ENCODE results near the gene MB21D2. TPM values are rescaled to one million over a fixed set of nuclear protein-coding genes. Genes with fewer than 3 reads are reported as not detected.
"Not testable (repeated sequence)": the region's sequence is repeated elsewhere in the genome, so short reads cannot be mapped to it uniquely, and the experiment has no call there.

MB21D2 gene
- total RNA-seq, 2 experiments from 2014 or later: 4.3 to 5.3 TPM

GRCh38 chr3:192802957-192803899, 114.4 kb downstream of the MB21D2 start:
- Mint-ChIP-seq H3K27ac (no peak overlapping the region), H3K9me3 (no peaks in the 10 kb centered on the region), H3K27me3 (no peaks in the 10 kb centered on the region), H3K36me3 (no peaks in the 10 kb centered on the region), H3K4me1 (no peaks in the 10 kb centered on the region), H3K4me3 (no peak overlapping the region)
- ATAC-seq (ENCODE audit: low read depth): no peak
- no peak for DNase-seq
- POLR2A ChIA-PET: no interaction called here

GRCh38 chr3:192801985-192802384, 115.7 kb downstream of the MB21D2 start:
- H3K36me3 Mint-ChIP-seq: no peaks in the 10 kb centered on the region
- DNase-seq: no peak
- no peaks in the 10 kb centered on the region for H3K27me3 Mint-ChIP-seq
- no peak for ATAC-seq (ENCODE audit: low read depth)
- POLR2A ChIA-PET: no interaction called here
- no peak overlapping the region for H3K27ac Mint-ChIP-seq
- no peak overlapping the region for H3K4me3 Mint-ChIP-seq
- H3K9me3 Mint-ChIP-seq: no peaks in the 10 kb centered on the region
- no peaks in the 10 kb centered on the region for H3K4me1 Mint-ChIP-seq

DNA sequence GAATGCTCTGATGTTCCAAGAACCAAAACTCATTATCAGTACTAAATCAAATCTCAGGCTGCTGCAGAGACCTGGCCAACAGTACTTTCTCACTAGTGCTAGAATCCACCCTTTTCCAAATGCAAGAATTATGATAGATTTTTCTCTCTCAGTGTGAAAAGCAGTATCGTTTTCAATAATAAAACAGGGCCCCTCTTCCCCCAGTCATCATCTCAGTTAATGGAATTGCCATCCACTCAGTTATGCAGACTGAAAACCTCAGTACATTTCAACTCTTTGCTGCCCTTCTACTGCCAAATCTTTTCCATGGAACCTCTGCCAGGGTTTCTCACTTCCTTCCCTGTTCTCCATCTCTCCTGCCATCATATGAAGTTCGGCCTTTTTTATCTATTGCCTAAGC, 117.9 kb downstream of the MB21D2 start:
- DNase-seq: no peak
- no peaks in the 10 kb centered on the region for H3K27me3 Mint-ChIP-seq

DNA sequence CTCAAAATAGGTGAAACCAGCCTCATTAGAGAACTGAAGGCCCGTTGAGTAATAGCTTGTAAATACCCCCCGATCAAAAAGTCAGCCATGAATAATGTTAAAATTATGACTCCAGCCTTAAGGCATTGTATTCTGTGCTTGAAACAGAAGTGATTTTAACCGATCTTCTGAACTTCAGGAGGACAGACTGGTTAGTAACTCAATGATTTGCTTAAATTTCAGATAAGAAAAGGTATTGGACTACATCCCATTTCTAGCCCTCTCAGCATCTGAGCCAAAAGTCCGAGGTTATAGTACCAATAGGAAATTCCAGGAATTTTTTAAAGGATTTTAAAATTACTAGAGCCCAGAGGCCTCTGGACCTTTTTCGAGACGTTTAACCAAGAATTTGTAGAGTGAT, 122.6 kb downstream of the MB21D2 start:
- POLR2A ChIA-PET: no interaction called here
- no peaks in the 10 kb centered on the region for H3K27me3 Mint-ChIP-seq
- H3K4me3 Mint-ChIP-seq: no peak overlapping the region
- H3K9me3 Mint-ChIP-seq: no peaks in the 10 kb centered on the region
- no peak for ATAC-seq (ENCODE audit: low read depth)
- no peaks in the 10 kb centered on the region for H3K4me1 Mint-ChIP-seq
- H3K27ac Mint-ChIP-seq: no peak overlapping the region
- DNase-seq: no peak
- H3K36me3 Mint-ChIP-seq: no peaks in the 10 kb centered on the region

More for the DNA sequence above, 117.9 kb downstream of the MB21D2 start:
- Mint-ChIP-seq H3K9me3 (no peaks in the 10 kb centered on the region), H3K4me1 (no peaks in the 10 kb centered on the region), H3K4me3 (no peak overlapping the region), H3K36me3 (no peaks in the 10 kb centered on the region), H3K27ac (no peak overlapping the region)
- POLR2A ChIA-PET: no interaction called here
- no peak for ATAC-seq (ENCODE audit: low read depth)

GRCh38 chr3:192794216-192794615, 123.4 kb downstream of the MB21D2 start:
- Mint-ChIP-seq H3K4me3 (no peak overlapping the region), H3K4me1 (no peaks in the 10 kb centered on the region), H3K9me3 (no peaks in the 10 kb centered on the region), H3K27ac (no peak overlapping the region), H3K27me3 (no peaks in the 10 kb centered on the region), H3K36me3 (no peaks in the 10 kb centered on the region)
- DNase-seq (no peak), ATAC-seq (ENCODE audit: low read depth) (no peak)
- POLR2A ChIA-PET: no interaction called here

GRCh38 chr3:192788816-192789515, 128.7 kb downstream of the MB21D2 start:
- ATAC-seq (ENCODE audit: low read depth); H3K36me3 Mint-ChIP-seq; DNase-seq; POLR2A ChIA-PET; H3K4me3 Mint-ChIP-seq; H3K27me3 Mint-ChIP-seq; H3K27ac Mint-ChIP-seq; H3K4me1 Mint-ChIP-seq; H3K9me3 Mint-ChIP-seq: not testable (repeated sequence)

DNA sequence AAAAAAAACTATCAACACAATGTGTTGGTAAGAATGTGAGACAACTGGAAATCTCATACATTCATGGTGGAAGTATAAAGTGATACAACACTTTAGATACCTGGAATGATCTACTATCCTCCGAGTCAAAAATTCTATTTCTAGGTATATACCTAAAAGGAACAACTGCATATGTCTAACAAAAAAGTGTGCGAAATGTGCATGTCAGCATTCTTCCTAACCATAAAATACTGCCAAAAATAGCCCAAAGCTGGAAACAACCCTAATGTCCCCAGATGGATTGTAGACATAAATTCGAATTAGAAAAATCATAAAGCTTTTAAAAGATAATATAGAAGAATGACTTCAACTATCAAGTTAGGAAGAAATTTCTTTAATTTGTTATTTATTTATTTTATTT, 139.1 kb downstream of the MB21D2 start:
- peaks cover 5% of the 10 kb centered on the region for H3K9me3 Mint-ChIP-seq
- H3K4me3 Mint-ChIP-seq: no peak overlapping the region
- POLR2A ChIA-PET: no interaction called here
- ATAC-seq (ENCODE audit: low read depth): no peak
- H3K27me3 Mint-ChIP-seq: peaks cover 2% of the 10 kb centered on the region
- no peak overlapping the region for H3K27ac Mint-ChIP-seq
- H3K36me3 Mint-ChIP-seq: no peaks in the 10 kb centered on the region
- no peak for DNase-seq
- H3K4me1 Mint-ChIP-seq: no peaks in the 10 kb centered on the region

GRCh38 chr3:192774341-192774740, 143.3 kb downstream of the MB21D2 start:
- H3K27ac Mint-ChIP-seq; H3K9me3 Mint-ChIP-seq; H3K4me3 Mint-ChIP-seq; H3K36me3 Mint-ChIP-seq; H3K4me1 Mint-ChIP-seq; DNase-seq; POLR2A ChIA-PET; ATAC-seq (ENCODE audit: low read depth); H3K27me3 Mint-ChIP-seq: not testable (repeated sequence)

- ATAC-seq (ENCODE audit: low read depth): no peak
- H3K4me1 Mint-ChIP-seq: no peaks in the 10 kb centered on the region
- H3K9me3 Mint-ChIP-seq: peaks cover 5% of the 10 kb centered on the region
- no peaks in the 10 kb centered on the region for H3K36me3 Mint-ChIP-seq
- no peak overlapping the region for H3K27ac Mint-ChIP-seq
- H3K27me3 Mint-ChIP-seq: peaks cover 2% of the 10 kb centered on the region
- no peak overlapping the region for H3K4me3 Mint-ChIP-seq
- no peak for DNase-seq
- POLR2A ChIA-PET: no interaction called here
Observed at GRCh38 chr3:192772240-192772894, 145.3 kb downstream of the MB21D2 start.

DNA sequence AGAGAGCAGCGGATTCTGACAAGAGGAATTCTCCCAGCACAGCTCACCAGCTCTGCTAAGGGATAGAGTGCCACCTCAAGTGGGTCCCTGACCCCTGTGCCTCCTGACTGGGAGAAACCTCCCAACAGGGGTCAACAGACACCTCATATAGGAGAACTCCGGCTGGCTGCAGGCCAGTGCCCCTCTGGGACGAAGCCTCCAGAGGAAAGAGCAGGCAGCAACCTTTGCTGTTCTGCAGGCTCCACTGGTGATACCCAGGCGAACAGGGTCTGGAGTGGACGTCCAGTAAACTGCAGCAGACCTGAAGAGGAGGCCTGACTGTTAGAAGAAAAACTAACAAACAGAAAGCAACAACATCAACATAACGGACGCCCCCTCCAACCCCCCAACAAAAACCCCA, 159.0 kb downstream of the MB21D2 start:
- ATAC-seq (ENCODE audit: low read depth): no peak
- POLR2A ChIA-PET: no interaction called here

GRCh38 chr3:192751148-192751547, 166.5 kb downstream of the MB21D2 start:
- Mint-ChIP-seq H3K36me3 (no peaks in the 10 kb centered on the region), H3K4me1 (no peaks in the 10 kb centered on the region), H3K27ac (no peak overlapping the region), H3K27me3 (peaks cover 2% of the 10 kb centered on the region), H3K4me3 (no peak overlapping the region), H3K9me3 (no peaks in the 10 kb centered on the region)
- no peak for ATAC-seq (ENCODE audit: low read depth)
- no peak for DNase-seq
- POLR2A ChIA-PET: no interaction called here

More for the DNA sequence above, 159.0 kb downstream of the MB21D2 start:
- Mint-ChIP-seq H3K27me3 (peaks cover 2% of the 10 kb centered on the region), H3K27ac (no peak overlapping the region), H3K4me3 (no peak overlapping the region), H3K9me3 (peaks cover 3% of the 10 kb centered on the region), H3K4me1 (no peaks in the 10 kb centered on the region), H3K36me3 (no peaks in the 10 kb centered on the region)
- DNase-seq: no peak

DNA sequence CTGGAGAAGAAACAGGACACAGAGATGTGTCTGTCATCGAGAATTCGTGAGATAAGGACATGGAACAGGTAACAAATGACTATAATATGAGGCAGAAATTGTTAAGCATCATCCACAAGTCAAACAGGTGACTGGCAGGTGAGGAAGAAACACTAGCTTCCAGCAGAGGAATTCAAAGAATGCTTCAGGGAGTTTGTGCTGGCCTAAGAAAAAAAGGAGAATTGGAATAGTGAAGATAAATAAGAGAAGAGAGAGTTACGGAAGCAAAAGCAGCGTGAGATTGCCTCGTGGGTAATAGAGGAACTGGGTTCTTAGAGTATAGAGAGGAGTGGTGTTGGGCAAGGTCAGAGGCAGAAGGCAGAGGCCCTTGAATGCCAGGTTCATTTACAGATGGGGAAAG, 167.5 kb downstream of the MB21D2 start:
- Mint-ChIP-seq H3K27me3 (peaks cover 2% of the 10 kb centered on the region), H3K4me1 (no peaks in the 10 kb centered on the region), H3K36me3 (no peaks in the 10 kb centered on the region), H3K27ac (no peak overlapping the region), H3K4me3 (no peak overlapping the region), H3K9me3 (no peaks in the 10 kb centered on the region)
- no peak for ATAC-seq (ENCODE audit: low read depth)
- POLR2A ChIA-PET: no interaction called here
- no peak for DNase-seq

DNA sequence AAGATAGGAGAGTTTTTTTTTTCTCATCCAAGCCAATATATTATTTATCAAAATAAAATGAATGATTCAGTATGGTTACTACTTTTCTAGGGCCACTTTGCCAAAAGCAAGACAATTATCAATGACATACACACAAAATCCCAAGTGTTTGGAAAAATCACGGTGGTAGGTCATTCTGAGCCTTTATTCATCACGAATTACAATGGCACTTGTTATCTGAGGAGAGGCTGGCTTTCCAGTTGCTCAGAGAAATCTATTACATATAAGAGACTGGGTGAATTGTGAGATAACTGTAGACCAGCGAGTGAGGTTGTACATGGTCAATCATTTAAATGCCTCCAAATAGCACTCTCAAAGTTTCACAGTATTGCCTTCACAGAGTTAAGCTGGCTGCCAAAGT, 169.9 kb downstream of the MB21D2 start:
- Mint-ChIP-seq H3K4me3 (no peak overlapping the region), H3K36me3 (no peaks in the 10 kb centered on the region), H3K9me3 (peaks cover 1% of the 10 kb centered on the region), H3K27me3 (no peaks in the 10 kb centered on the region), H3K27ac (no peak overlapping the region), H3K4me1 (no peaks in the 10 kb centered on the region)
- DNase-seq (no peak), ATAC-seq (ENCODE audit: low read depth) (no peak)
- POLR2A ChIA-PET: no interaction called here

GRCh38 chr3:192747145-192747544, 170.5 kb downstream of the MB21D2 start:
- no peaks in the 10 kb centered on the region for H3K4me1 Mint-ChIP-seq
- H3K27ac Mint-ChIP-seq: no peak overlapping the region
- no peaks in the 10 kb centered on the region for H3K36me3 Mint-ChIP-seq
- DNase-seq (no peak), ATAC-seq (ENCODE audit: low read depth) (no peak)
- POLR2A ChIA-PET: no interaction called here
- H3K4me3 Mint-ChIP-seq: no peak overlapping the region
- no peaks in the 10 kb centered on the region for H3K27me3 Mint-ChIP-seq
- H3K9me3 Mint-ChIP-seq: peaks cover 1% of the 10 kb centered on the region

All from activated naive CD8-positive, alpha-beta T cell treated with anti-CD3 and anti-CD28 coated beads, Interleukin-2, amount 10 ng/mL, durations not matched to agents 7 days and 5 days (primary cell).